Measurements from ENCODE around the gene NPW.
A peak's percentile ranks its signal among the peaks of the same experiment; 100 is the strongest.
"Not testable (repeated sequence)": the region's sequence is repeated elsewhere in the genome, so short reads cannot be mapped to it uniquely, and the experiment has no call there.

NPW gene

GRCh38 chr16:2001456-2002355, 17.9 kb upstream of the NPW start:
- DNase-seq (ENCODE audit: low spot score) = no peak

GRCh38 chr16:2002406-2003230, 17.0 kb upstream of the NPW start:
- DNase-seq (ENCODE audit: low spot score) = no peak

GRCh38 chr16:2003231-2003826, 16.3 kb upstream of the NPW start:
- no peak for DNase-seq (ENCODE audit: low spot score)

GRCh38 chr16:2003827-2004641, 15.6 kb upstream of the NPW start:
- peak; percentile 95 for DNase-seq (ENCODE audit: low spot score)

GRCh38 chr16:2004795-2005517, 14.6 kb upstream of the NPW start:
- no peak for DNase-seq (ENCODE audit: low spot score)

GRCh38 chr16:2005646-2006045, 13.9 kb upstream of the NPW start:
- DNase-seq (ENCODE audit: low spot score) = no peak

GRCh38 chr16:2006317-2006716, 13.3 kb upstream of the NPW start:
- DNase-seq (ENCODE audit: low spot score) = no peak

GRCh38 chr16:2007081-2007836, 12.3 kb upstream of the NPW start:
- no peak for DNase-seq (ENCODE audit: low spot score)

- no peak for DNase-seq (ENCODE audit: low spot score)
Observed at GRCh38 chr16:2008009-2008526, 11.5 kb upstream of the NPW start.

GRCh38 chr16:2008631-2009163, 10.9 kb upstream of the NPW start:
- DNase-seq (ENCODE audit: low spot score) = no peak

GRCh38 chr16:2009164-2009711, 10.3 kb upstream of the NPW start:
- no peak for DNase-seq (ENCODE audit: low spot score)

GRCh38 chr16:2009791-2010510, 9.6 kb upstream of the NPW start, which contains the start of gene ZNF598:
ZNF598 (minus strand) TSS chr16:2009821.
- peak; percentile 84 for DNase-seq (ENCODE audit: low spot score)

- DNase-seq (ENCODE audit: low spot score) = not testable (repeated sequence)
Observed at GRCh38 chr16:2011726-2012125, 7.9 kb upstream of the NPW start.

- no peak for DNase-seq (ENCODE audit: low spot score)
Observed at GRCh38 chr16:2013527-2013926, 6.1 kb upstream of the NPW start.

- DNase-seq (ENCODE audit: low spot score) = no peak
Observed at GRCh38 chr16:2015117-2015946, 4.3 kb upstream of the NPW start.

GRCh38 chr16:2015947-2016208, 3.7 kb upstream of the NPW start:
- no peak for DNase-seq (ENCODE audit: low spot score)

- peak; percentile 85 for DNase-seq (ENCODE audit: low spot score)
Observed at GRCh38 chr16:2016407-2016922, 3.1 kb upstream of the NPW start.

Data from SK-N-DZ (cell line).